Measurements from ENCODE around the gene HIGD1B.

GRCh38 chr17:44894642-44895041, 47.0 kb downstream of the HIGD1B start:
- TF ChIP-seq POLR2A (IDR thresholded peaks at IDR 0.05) (no peak), CTCF (IDR thresholded peaks at IDR 0.05) (no peak)

Measured in testis (tissue), 2 donors.